WERI-Rb-1 (cell line): ENCODE measurements around the gene CCDC74A.

ENCODE experiments used
- DNase-seq: peaks from one replicate; pipeline ENCODE4 v3.0.0-alpha.2; 2020
- H3K27ac ChIP-seq: fragments of 250-450 bp; sonication (Bioruptor Pico); 2 replicates; pipeline ENCODE4 v1.5.1; 2020; ENCODE audit warnings: mild to moderate bottlenecking, moderate library complexity
- H3K27me3 ChIP-seq: fragments of 250-450 bp; sonication (Bioruptor Pico); 2 replicates; pipeline ENCODE4 v1.5.1; 2021; ENCODE audit warnings: mild to moderate bottlenecking, low read depth, moderate library complexity; ENCODE audit not compliant: insufficient read depth, severe bottlenecking
- H3K36me3 ChIP-seq: fragments of 250-450 bp; sonication (Bioruptor Pico); 2 replicates; pipeline ENCODE4 v1.5.1; 2020; ENCODE audit warnings: mild to moderate bottlenecking, moderate library complexity
- H3K4me3 ChIP-seq: 2 replicates; pipeline ENCODE4 v1.5.1; 2011; ENCODE audit warnings: low read depth, mild to moderate bottlenecking, control low read depth, low read length
- H3K9me3 ChIP-seq: fragments of 250-450 bp; sonication (Bioruptor Pico); 2 replicates; pipeline ENCODE4 v1.5.1; 2021; ENCODE audit warnings: mild to moderate bottlenecking, moderate library complexity; ENCODE audit not compliant: severe bottlenecking
- TF ChIP-seq, protein P1 (sequence below): IDR thresholded peaks from 2 replicates; pipeline ENCODE4 v1.5.1; 2011; ENCODE audit warnings: low read depth, mild to moderate bottlenecking, control low read depth, inconsistent platforms, low read length

The CCDC74A gene

DNA sequence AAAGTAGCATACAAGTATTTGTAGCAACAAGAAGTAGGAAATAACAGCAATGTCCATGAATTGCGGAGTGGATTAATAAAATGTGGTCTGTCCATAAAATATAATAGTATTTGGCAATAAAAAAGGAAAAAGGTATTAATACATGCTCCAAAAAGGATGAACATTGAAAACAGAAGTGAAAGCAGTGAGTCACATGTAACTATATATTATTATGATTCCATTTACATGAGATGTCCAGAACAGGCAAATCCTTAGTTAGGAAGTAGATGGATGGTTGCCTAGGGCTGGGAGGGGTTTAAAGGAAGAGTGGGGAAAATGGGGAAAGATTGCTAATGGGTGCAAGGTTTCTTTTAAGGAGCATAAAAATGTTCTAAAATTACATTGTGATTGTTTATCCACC is 44.5 kb downstream of the CCDC74A start:
- H3K9me3 ChIP-seq: no peaks in the 10 kb centered on the region
- no peaks in the 10 kb centered on the region for H3K36me3 ChIP-seq
- no peak overlapping the region for H3K27ac ChIP-seq
- DNase-seq: no peak
- H3K27me3 ChIP-seq: no peaks in the 10 kb centered on the region
- H3K4me3 ChIP-seq: no peak overlapping the region
- TF ChIP-seq, protein P1, sequence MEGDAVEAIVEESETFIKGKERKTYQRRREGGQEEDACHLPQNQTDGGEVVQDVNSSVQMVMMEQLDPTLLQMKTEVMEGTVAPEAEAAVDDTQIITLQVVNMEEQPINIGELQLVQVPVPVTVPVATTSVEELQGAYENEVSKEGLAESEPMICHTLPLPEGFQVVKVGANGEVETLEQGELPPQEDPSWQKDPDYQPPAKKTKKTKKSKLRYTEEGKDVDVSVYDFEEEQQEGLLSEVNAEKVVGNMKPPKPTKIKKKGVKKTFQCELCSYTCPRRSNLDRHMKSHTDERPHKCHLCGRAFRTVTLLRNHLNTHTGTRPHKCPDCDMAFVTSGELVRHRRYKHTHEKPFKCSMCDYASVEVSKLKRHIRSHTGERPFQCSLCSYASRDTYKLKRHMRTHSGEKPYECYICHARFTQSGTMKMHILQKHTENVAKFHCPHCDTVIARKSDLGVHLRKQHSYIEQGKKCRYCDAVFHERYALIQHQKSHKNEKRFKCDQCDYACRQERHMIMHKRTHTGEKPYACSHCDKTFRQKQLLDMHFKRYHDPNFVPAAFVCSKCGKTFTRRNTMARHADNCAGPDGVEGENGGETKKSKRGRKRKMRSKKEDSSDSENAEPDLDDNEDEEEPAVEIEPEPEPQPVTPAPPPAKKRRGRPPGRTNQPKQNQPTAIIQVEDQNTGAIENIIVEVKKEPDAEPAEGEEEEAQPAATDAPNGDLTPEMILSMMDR: no peak

DNA sequence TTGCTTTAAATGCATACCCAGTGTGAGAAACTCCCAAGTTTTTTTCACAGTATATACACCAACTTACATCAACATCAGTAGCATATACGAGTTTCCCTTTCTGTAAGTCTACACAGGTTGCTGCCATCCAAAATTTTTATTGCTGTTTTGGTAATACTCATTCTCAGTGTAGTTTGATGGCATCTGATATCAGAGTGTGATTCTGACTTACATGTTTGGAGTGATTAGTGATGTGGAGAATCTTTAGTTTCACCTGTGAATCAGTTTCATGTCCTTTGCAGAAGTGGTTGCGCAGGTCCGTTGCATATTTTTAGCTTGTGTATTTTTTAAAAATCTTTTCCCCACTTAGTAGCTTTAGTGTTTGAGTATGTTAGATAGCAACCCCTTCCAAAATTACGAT is 50.1 kb downstream of the CCDC74A start:
- Histone ChIP-seq H3K27ac (no peak overlapping the region), H3K27me3 (no peaks in the 10 kb centered on the region), H3K36me3 (no peaks in the 10 kb centered on the region), H3K4me3 (no peak overlapping the region), H3K9me3 (no peaks in the 10 kb centered on the region)
- TF ChIP-seq, protein P1: no peak
- DNase-seq: no peak

DNA sequence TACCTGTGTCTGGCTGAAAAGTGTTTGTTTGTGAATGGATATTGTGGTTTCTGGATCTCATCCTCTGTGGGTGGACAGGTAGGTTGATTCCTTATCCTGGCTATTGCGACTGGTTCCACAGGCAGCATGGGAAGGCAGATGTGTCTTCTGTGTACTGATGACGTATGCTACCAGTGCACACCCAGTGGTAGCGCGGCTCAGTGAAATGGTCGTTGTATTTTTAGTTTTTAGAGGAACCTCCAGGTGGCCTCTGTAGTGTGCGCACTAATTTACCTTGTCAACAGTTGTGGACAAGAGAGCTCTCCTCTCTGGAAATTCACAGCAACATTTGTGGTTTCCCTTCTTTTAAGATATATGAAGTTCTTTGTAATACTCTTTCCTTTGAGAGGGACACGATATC is 52.5 kb downstream of the CCDC74A start:
- TF ChIP-seq, protein P1: no peak
- H3K4me3 ChIP-seq: no peak overlapping the region
- no peak for DNase-seq
- H3K27me3 ChIP-seq: no peaks in the 10 kb centered on the region
- no peaks in the 10 kb centered on the region for H3K36me3 ChIP-seq
- H3K27ac ChIP-seq: no peak overlapping the region
- H3K9me3 ChIP-seq: no peaks in the 10 kb centered on the region
